ENCODE measurements around the gene XCL2.
"Not testable (repeated sequence)": the region's sequence is repeated elsewhere in the genome, so short reads cannot be mapped to it uniquely, and the experiment has no call there.

The XCL2 gene

GRCh38 chr1:168560370-168560769 lies 16.6 kb upstream of the XCL2 start:
- no peak for DNase-seq (ENCODE audit: low read depth, low spot score)

- DNase-seq (ENCODE audit: low read depth, low spot score) = no peak
Observed at GRCh38 chr1:168556647-168557046, 12.8 kb upstream of the XCL2 start.

DNA sequence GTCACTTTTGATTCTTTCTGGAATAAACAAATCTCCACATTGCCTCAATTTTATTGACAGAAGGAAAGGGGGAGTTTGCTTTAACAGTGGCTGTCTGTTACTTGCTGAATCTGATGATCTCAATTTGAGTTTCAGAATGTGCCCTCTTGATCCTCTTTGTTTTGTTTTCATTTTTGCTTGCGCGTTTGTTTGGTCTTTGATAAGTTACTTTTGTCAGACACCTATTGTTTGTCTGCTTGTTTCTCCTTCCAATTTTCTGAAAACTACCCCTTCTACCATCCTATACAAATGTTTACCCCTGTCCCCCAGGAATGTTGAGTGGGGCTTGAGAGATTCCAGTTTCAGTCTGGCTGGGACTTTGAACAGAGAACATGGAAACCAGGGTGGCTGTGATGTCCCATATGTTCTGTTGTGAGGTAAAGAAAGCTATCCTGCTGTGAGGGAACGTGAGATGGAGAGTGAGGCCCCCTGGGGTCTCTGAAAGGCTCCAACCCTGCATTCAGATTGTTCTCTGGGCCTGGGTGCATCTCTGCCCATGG lies 11.8 kb upstream of the XCL2 start:
- DNase-seq (ENCODE audit: low read depth, low spot score) = no peak

DNA sequence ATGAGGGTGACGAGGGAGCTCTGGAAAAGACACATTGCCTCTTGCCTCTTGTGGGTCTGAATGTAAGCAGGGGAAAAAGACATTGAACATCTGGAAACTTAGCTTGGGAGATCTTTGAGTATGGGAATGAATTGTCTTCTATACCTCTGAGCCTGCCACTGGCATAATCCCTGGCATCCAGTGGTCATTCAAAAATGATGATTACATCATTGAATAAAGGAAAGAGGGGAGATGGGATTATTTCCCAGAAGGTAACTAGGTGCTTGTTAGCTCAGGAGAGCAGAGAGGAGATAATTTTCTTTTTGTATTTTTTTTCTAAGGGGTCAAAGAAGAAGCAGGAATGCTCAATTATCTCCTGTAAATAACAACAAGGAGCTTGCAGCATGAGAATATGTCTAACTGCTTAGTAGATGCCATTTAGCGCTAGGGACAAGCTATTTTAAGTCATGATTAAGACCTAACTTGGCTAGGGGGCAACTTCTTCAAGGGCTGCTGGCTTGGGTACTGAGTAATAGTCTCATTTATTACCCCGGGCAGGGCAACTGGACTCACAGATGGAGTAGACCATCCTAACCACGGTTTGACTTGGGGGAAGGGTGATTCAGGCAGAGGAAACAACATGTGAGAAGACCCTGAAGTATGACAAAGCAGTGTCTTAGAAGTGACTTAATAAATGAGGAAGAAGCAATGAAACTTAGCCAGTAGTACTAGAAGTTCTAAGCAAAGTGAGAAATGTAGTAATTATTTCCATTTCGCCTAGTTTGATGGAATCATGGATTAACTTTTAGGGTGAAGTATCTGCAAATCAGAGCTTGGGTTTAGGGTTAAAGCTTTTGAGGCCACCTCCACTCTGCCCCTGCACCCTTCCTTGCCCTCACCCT lies 11.0 kb upstream of the XCL2 start:
- no peak for DNase-seq (ENCODE audit: low read depth, low spot score)

- DNase-seq (ENCODE audit: low read depth, low spot score) = no peak
Observed at GRCh38 chr1:168553680-168554553, 10.1 kb upstream of the XCL2 start.

DNA sequence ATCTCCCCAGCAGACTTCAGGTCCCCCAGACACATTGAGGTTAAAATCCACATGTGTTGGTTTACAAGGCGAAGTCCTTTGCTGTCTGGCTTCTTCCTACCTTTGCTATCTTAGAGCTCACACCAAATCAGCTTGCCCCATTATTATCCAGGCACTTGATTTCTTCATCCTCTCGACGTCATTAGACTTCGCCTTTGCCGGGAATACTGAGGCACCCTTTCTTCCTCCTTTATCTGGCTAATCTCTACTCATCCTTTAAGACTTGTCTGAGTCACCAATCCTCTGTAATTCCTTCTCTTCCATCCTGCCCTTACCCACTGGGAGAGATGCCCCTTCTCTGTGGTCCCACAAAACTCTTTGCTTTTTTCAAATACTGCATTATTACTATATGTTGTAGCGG lies 9.2 kb upstream of the XCL2 start:
- no peak for DNase-seq (ENCODE audit: low read depth, low spot score)

- no peak for DNase-seq (ENCODE audit: low read depth, low spot score)
Observed at GRCh38 chr1:168551688-168552087, 7.9 kb upstream of the XCL2 start.

- DNase-seq (ENCODE audit: low read depth, low spot score) = no peak
Observed at GRCh38 chr1:168550971-168551370, 7.2 kb upstream of the XCL2 start.

GRCh38 chr1:168546553-168546895 lies 2.7 kb upstream of the XCL2 start:
- DNase-seq (ENCODE audit: low read depth, low spot score) = not testable (repeated sequence)

GRCh38 chr1:168545678-168546552 lies 2.1 kb upstream of the XCL2 start:
- DNase-seq (ENCODE audit: low read depth, low spot score) = not testable (repeated sequence)

DNA sequence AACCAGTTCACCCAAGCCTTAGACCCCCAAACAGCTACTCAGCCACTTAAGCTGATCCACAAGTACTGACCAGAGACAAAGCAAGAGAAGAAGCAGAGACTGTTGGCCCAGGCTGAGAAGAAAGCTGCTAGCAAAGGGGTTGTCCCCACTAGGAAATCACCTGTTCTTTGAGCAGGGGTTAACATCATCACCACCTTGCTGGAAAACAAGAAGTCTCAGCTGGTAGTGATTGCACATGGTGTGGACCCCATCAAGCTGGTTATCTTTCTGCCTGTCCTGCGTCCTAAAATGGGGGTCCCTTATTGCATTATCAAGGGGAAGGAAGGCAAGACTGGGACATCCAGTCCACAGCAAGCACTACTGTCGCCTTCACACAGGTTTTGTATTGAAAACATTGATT lies 819 bp downstream of the XCL2 start:
- DNase-seq (ENCODE audit: low read depth, low spot score) = not testable (repeated sequence)

DNA sequence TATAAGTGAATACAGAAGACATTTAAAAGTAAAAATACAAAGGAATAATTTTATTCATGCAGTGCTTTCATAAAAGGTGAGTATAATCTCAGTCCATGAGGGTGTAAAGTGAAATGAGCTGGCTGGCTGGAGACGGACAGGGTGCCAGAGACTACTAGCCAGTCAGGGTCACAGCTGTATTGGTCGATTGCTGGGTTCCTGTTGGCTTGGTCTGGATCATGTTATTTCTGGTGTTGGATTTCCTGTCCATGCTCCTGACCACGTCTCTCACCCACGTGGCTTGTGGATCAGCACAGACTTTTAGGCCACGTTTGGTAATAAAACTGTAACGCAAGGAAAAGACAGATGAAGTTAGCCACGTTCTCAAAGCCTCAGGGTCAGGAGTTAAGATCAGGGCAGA lies 3.0 kb downstream of the XCL2 start:
- DNase-seq (ENCODE audit: low read depth, low spot score) = not testable (repeated sequence)

DNA sequence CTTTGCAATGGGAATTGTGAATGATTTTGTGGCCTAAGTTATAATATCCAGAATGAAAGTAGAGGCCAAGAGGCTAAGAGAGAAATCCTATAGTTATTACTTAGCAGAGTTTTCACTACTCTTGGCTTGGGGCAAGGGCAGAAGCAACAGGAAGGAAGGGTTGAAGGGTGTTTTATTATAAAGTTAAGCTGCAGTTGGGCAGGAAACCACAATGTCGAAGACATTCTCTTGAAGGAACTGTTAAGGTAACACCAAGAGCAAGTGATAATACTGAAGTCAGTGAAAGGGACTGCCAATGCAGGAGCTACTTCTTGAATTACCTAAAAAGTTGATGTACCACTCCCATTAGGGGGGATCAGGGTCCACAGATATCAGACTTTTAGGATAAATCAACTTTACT lies 8.3 kb downstream of the XCL2 start:
- DNase-seq (ENCODE audit: low read depth, low spot score) = no peak

GRCh38 chr1:168531615-168532345 lies 12.0 kb downstream of the XCL2 start:
- DNase-seq (ENCODE audit: low read depth, low spot score) = no peak

GRCh38 chr1:168529518-168529917 lies 14.3 kb downstream of the XCL2 start:
- no peak for DNase-seq (ENCODE audit: low read depth, low spot score)

- DNase-seq (ENCODE audit: low read depth, low spot score) = no peak
Observed at GRCh38 chr1:168521401-168522000, 22.3 kb downstream of the XCL2 start.

GRCh38 chr1:168520832-168521231 lies 23.0 kb downstream of the XCL2 start:
- DNase-seq (ENCODE audit: low read depth, low spot score) = no peak

GRCh38 chr1:168520052-168520751 lies 23.6 kb downstream of the XCL2 start:
- DNase-seq (ENCODE audit: low read depth, low spot score) = no peak

DNA sequence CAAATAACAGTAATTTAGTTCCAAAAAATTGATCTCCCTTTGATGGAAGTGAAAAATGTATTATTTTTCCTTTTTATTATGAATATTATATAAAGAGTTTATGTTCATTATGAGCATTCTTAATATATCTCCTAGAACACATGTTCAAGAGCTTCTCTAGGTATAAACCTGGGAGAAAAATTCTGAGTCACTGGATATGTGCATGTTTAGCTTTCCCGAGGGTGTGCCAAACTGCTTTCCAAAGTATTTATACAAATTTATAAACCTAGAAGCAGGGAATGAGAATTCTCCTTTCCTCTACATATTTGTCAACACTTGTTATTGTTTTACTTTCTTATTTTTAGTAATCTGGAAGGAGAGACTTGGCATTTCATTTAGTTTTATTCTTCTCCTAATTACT lies 25.0 kb downstream of the XCL2 start:
- no peak for DNase-seq (ENCODE audit: low read depth, low spot score)

- no peak for DNase-seq (ENCODE audit: low read depth, low spot score)
Observed at GRCh38 chr1:168518201-168518689, 25.6 kb downstream of the XCL2 start.

All from brain pericyte (primary cell).